Keratinocyte (primary cell): ENCODE results near the gene WFDC2. TPM values are rescaled to one million over a fixed set of nuclear protein-coding genes. Genes with fewer than 3 reads are reported as not detected.

Experiments used
- DNase-seq: peaks from one replicate; pipeline ENCODE4 v3.0.0-alpha.2; 2011; ENCODE audit warnings: low read depth, missing footprints, low spot score
- FAIRE-seq: peaks from 2 replicates; lab custom pipeline; 2011; peaks lifted over from hg19 to GRCh38; lab: Jason Lieb, UNC
- H2AFZ ChIP-seq: 2 replicates; pipeline ENCODE4 v1.6.0; 2012; ENCODE audit warnings: low read length, control low read depth, inconsistent platforms; ENCODE audit not compliant: control insufficient read depth
- H3K27ac ChIP-seq: 2 replicates; pipeline ENCODE4 v1.5.1; 2011; ENCODE audit warnings: low read length; ENCODE audit not compliant: control insufficient read depth, insufficient read depth
- H3K27me3 ChIP-seq: 3 replicates; pipeline ENCODE4 v1.6.0; 2011; ENCODE audit warnings: low read length; ENCODE audit not compliant: control insufficient read depth, insufficient read depth; ENCODE audit errors: extremely low read depth
- H3K36me3 ChIP-seq, 2 experiments: 2 replicates in 1 of 2; 3 replicates in 1 of 2; pipeline ENCODE4 v1.5.1; 2011; ENCODE audit warnings: low read length in 2 of 2, mild to moderate bottlenecking in 1 of 2; ENCODE audit not compliant: control insufficient read depth in 2 of 2, insufficient read depth in 2 of 2; ENCODE audit errors: extremely low read depth in 1 of 2
- H3K4me1 ChIP-seq: 3 replicates; pipeline ENCODE4 v1.5.1; 2011; ENCODE audit warnings: low read length; ENCODE audit not compliant: control insufficient read depth, insufficient read depth; ENCODE audit errors: extremely low read depth
- H3K4me2 ChIP-seq: 3 replicates; pipeline ENCODE4 v1.6.0; 2011; ENCODE audit warnings: low read depth, low read length; ENCODE audit not compliant: control insufficient read depth, insufficient read depth; ENCODE audit errors: extremely low read depth
- H3K4me3 ChIP-seq, 3 experiments: fragments of 200-600 bp in 1 of 3; sonication (generic) in 1 of 3; 2 replicates in 2 of 3; 3 replicates in 1 of 3; pipeline ENCODE4 v1.5.1; 2011 to 2016; ENCODE audit warnings: low read length in 3 of 3, mild to moderate bottlenecking in 3 of 3, control low read depth in 2 of 3, inconsistent platforms in 1 of 3, low read depth in 1 of 3, mixed read lengths in 1 of 3, mixed run types in 1 of 3, moderate library complexity in 1 of 3; ENCODE audit not compliant: control insufficient read depth in 2 of 3, insufficient read depth in 2 of 3; ENCODE audit errors: extremely low read depth in 1 of 3
- H3K79me2 ChIP-seq: 2 replicates; pipeline ENCODE4 v1.6.0; 2012; ENCODE audit warnings: low read length; ENCODE audit not compliant: control insufficient read depth, insufficient read depth
- H3K9ac ChIP-seq: 3 replicates; pipeline ENCODE4 v1.6.0; 2011; ENCODE audit warnings: low read length; ENCODE audit not compliant: control insufficient read depth, insufficient read depth; ENCODE audit errors: extremely low read depth
- H3K9me1 ChIP-seq: 3 replicates; pipeline ENCODE4 v1.6.0; 2011; ENCODE audit warnings: low read length; ENCODE audit not compliant: control insufficient read depth, insufficient read depth; ENCODE audit errors: extremely low read depth
- H3K9me3 ChIP-seq: 2 replicates; pipeline ENCODE4 v1.5.1; 2012; ENCODE audit warnings: low read depth, low read length; ENCODE audit not compliant: control insufficient read depth
- H4K20me1 ChIP-seq: 3 replicates; pipeline ENCODE4 v1.6.0; 2011; ENCODE audit warnings: low read length; ENCODE audit not compliant: control insufficient read depth, insufficient read depth; ENCODE audit errors: extremely low read depth
- EZH2 ChIP-seq: IDR thresholded peaks from one replicate; pipeline ENCODE4 v1.6.1; 2012; ENCODE audit warnings: inconsistent platforms, mild to moderate bottlenecking, low read length, moderate library complexity
- dilution Hi-C: fragments of 300-500 bp; cut with MboI; formaldehyde crosslinking; loops from one replicate; pipeline ENCODE4 v1.7.0; 2020; ENCODE audit warnings: low sequenced_read_pairs; ENCODE audit not compliant: extremely low pct_ligation_motif_present
- polyA plus RNA-seq, 5 experiments: library from polyadenylated mRNA; depleted of rRNA in 3 of 5; stranded (reverse) in 3 of 5; stranded (forward) in 1 of 5; unstranded in 1 of 5; fragments of >200 nt; gene quantifications; 1 replicate in 1 of 5; 2 replicates in 3 of 5; 3 replicates in 1 of 5; pipeline versions ENCODE4 v1.2.1 to v1.2.3, GENCODE V29; 2011 to 2012; ENCODE audit warnings: missing spikeins in 2 of 5, low read depth in 1 of 5, low replicate concordance in 1 of 5
- TF ChIP-seq, protein P1 (sequence below), 3 experiments: IDR thresholded peaks in 1 of 3; conservative IDR thresholded peaks in 1 of 3; optimal IDR thresholded peaks in 1 of 3; 2 replicates in 2 of 3; 3 replicates in 1 of 3; pipeline versions ENCODE3 to v1.5.1; 2011; ENCODE audit warnings: low read length in 3 of 3, mild to moderate bottlenecking in 3 of 3, moderate library complexity in 2 of 3, control low read depth in 1 of 3, inconsistent platforms in 1 of 3; ENCODE audit not compliant: insufficient read depth in 2 of 3; ENCODE audit errors: extremely low read depth in 1 of 3

The WFDC2 gene
- polyA plus RNA-seq, 1 donor (not counting 4 experiments of a cell fraction or from before 2014, with no cell fraction given), result not detected

DNA sequence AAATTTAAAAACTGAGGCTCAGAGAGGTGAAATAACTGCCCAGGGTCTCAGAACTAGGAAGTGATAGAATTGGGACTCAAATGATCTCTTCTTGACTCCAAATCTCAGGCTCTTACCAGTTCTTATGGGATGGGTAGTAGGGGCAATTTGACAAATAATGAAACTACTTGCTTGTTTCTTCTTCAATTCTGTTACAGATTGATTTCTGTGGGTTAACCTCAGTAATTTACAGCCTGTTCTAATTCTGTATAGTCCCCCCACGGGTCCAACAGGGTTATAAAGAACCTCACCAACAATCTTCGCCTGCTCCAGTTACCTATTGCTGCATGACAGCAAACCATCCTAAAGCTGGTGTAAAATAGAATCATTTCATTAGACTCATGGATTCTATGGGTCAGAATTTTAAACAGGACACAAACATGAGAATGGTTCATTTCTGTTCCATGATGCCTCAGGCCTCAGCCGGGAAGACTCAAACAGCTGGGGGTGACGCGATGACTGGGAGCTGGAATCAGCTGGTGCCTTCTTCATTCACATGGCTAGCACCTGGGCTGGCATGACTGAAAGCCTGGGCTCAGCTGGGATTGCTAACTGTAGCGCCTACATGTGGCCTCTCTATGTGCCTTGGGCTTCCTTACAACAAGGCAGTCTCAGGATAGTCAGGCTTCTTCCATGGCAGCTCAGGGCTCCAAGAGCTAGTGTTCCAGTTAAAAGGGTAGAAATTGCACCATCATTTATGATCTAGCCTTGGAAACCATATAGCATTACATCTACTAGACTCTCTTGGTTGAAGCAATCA, 6.6 kb upstream of the WFDC2 start:
- FAIRE-seq, result no peak
- no peaks in the 10 kb centered on the region for H4K20me1 ChIP-seq

GRCh38 chr20:45463709-45464108, 5.8 kb upstream of the WFDC2 start:
- dilution Hi-C loops, result no loop called here
- no peak overlapping the region for H3K4me2 ChIP-seq
- DNase-seq (no peak), FAIRE-seq (no peak)
- H3K36me3 ChIP-seq, result no peaks in the 10 kb centered on the region
- no peak overlapping the region for H3K9ac ChIP-seq
- H3K4me1 ChIP-seq, result no peaks in the 10 kb centered on the region
- H2AFZ ChIP-seq, result no peak overlapping the region
- no peaks in the 10 kb centered on the region for H3K9me1 ChIP-seq
- TF ChIP-seq, protein P1, sequence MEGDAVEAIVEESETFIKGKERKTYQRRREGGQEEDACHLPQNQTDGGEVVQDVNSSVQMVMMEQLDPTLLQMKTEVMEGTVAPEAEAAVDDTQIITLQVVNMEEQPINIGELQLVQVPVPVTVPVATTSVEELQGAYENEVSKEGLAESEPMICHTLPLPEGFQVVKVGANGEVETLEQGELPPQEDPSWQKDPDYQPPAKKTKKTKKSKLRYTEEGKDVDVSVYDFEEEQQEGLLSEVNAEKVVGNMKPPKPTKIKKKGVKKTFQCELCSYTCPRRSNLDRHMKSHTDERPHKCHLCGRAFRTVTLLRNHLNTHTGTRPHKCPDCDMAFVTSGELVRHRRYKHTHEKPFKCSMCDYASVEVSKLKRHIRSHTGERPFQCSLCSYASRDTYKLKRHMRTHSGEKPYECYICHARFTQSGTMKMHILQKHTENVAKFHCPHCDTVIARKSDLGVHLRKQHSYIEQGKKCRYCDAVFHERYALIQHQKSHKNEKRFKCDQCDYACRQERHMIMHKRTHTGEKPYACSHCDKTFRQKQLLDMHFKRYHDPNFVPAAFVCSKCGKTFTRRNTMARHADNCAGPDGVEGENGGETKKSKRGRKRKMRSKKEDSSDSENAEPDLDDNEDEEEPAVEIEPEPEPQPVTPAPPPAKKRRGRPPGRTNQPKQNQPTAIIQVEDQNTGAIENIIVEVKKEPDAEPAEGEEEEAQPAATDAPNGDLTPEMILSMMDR (optimal IDR thresholded peaks at IDR 0.05 in 1 of 3, IDR thresholded peaks at IDR 0.05 in 1 of 3, conservative IDR thresholded peaks at IDR 0.05 in 1 of 3; ENCODE audit: extremely low read depth in 1 of 3, insufficient read depth in 2 of 3, low read length in 3 of 3), result no peak
- TF ChIP-seq EZH2, result no peak
- H3K79me2 ChIP-seq, result no peaks in the 10 kb centered on the region
- H3K9me3 ChIP-seq, result no peaks in the 10 kb centered on the region
- H3K27me3 ChIP-seq, result peaks cover 38% of the 10 kb centered on the region
- no peak overlapping the region for H3K4me3 ChIP-seq
- H3K27ac ChIP-seq, result no peak overlapping the region
- H4K20me1 ChIP-seq, result no peaks in the 10 kb centered on the region

More for the DNA sequence above, 6.6 kb upstream of the WFDC2 start:
- Histone ChIP-seq H3K9ac (no peak overlapping the region), H3K4me2 (no peak overlapping the region), H3K79me2 (no peaks in the 10 kb centered on the region), H3K36me3 (no peaks in the 10 kb centered on the region), H3K9me1 (no peaks in the 10 kb centered on the region), H3K4me1 (no peaks in the 10 kb centered on the region), H3K9me3 (no peaks in the 10 kb centered on the region), H3K27ac (no peak overlapping the region), H3K27me3 (peaks cover 31% of the 10 kb centered on the region), H3K4me3 (no peak overlapping the region), H2AFZ (no peak overlapping the region)
- TF ChIP-seq EZH2, result no peak
- TF ChIP-seq, protein P1 (optimal IDR thresholded peaks at IDR 0.05 in 1 of 3, IDR thresholded peaks at IDR 0.05 in 1 of 3, conservative IDR thresholded peaks at IDR 0.05 in 1 of 3; ENCODE audit: extremely low read depth in 1 of 3, insufficient read depth in 2 of 3, low read length in 3 of 3), result no peak
- dilution Hi-C loops, result no loop called here
- DNase-seq, result no peak
